Activated CD4-positive, alpha-beta T cell treated with anti-CD3 and anti-CD28 coated beads for 36 hours (primary cell): ENCODE data around the gene XYLT2. TPM values are rescaled to one million over a fixed set of nuclear protein-coding genes. Genes with fewer than 3 reads are reported as not detected.
"Not testable (repeated sequence)": the region's sequence is repeated elsewhere in the genome, so short reads cannot be mapped to it uniquely, and the experiment has no call there.

Experiments used
- ATAC-seq: fragments of 200-7000 bp; cut with Tn5 transposase; one replicate; pipeline ENCODE4 v1.10.0; 2021; ENCODE audit warnings: mild to moderate bottlenecking, moderate library complexity
- CTCF ChIA-PET: fragments of 350-600 bp; sonication (Branson Sonifier 250); formaldehyde crosslinking; loops from one replicate; lab custom pipeline; 2021; ENCODE audit warnings: antibody characterized with exemption; lab: Charles Lee
- POLR2A ChIA-PET: fragments of 350-600 bp; sonication (Branson Sonifier 250); formaldehyde crosslinking; loops from one replicate; lab custom pipeline; 2021; ENCODE audit warnings: antibody characterized with exemption, inconsistent platforms; lab: Charles Lee
- DNase-seq: peaks from one replicate; pipeline ENCODE4 v3.0.0-alpha.2; 2020
- H3K27ac Mint-ChIP-seq: one replicate; pipeline ENCODE4 v1.8.0; 2021; ENCODE audit warnings: mixed read lengths
- H3K27me3 Mint-ChIP-seq: one replicate; pipeline ENCODE4 v1.8.0; 2021; ENCODE audit warnings: mixed read lengths
- H3K36me3 Mint-ChIP-seq: one replicate; pipeline ENCODE4 v1.8.0; 2021; ENCODE audit warnings: low read depth, mixed read lengths
- H3K4me1 Mint-ChIP-seq: one replicate; pipeline ENCODE4 v1.8.0; 2021; ENCODE audit warnings: mixed read lengths
- H3K4me3 Mint-ChIP-seq: one replicate; pipeline ENCODE4 v1.8.0; 2021; ENCODE audit warnings: mild to moderate bottlenecking, moderate library complexity, mixed read lengths
- H3K9me3 Mint-ChIP-seq: one replicate; pipeline ENCODE4 v1.8.0; 2021; ENCODE audit warnings: low read depth, mixed read lengths
- intact Hi-C, 2 experiments: fragments of 100-400 bp; cut with DNase I in 1 of 2; cut with micrococcal nuclease in 1 of 2; formaldehyde crosslinking; loops; one replicate each; pipeline versions ENCODE4 v1.14.2 to v1.15.1; 2022 to 2024; cut with DNase I, micrococcal nuclease
- total RNA-seq, 2 experiments: library from RNA; stranded (reverse); gene quantifications; one replicate each; pipeline ENCODE4 v1.2.3, GENCODE V29; 2021

XYLT2 gene
- total RNA-seq, 2 experiments from 2014 or later = 29.8 to 30.4 TPM

GRCh38 chr17:50308666-50309065, 37.3 kb upstream of the XYLT2 start:
- no peaks in the 10 kb centered on the region for H3K9me3 Mint-ChIP-seq
- no peaks in the 10 kb centered on the region for H3K36me3 Mint-ChIP-seq
- peaks cover 7% of the 10 kb centered on the region for H3K27me3 Mint-ChIP-seq
- intact Hi-C loops = no loop called here
- peak overlapping the region; percentile 4 for H3K27ac Mint-ChIP-seq
- no peak overlapping the region for H3K4me3 Mint-ChIP-seq
- DNase-seq (no peak), ATAC-seq (no peak)
- ChIA-PET CTCF (interaction anchor here (0.9 to 5.6 kb wide), 8 partner anchors 9 to 139 kb away, joined by 3 to 27 read pairs (median 3); partner anchors contain the start of gene COL1A1), POLR2A (interaction anchor here (1.2 kb wide), 1 partner anchor 25 kb away, joined by 3 read pairs; no protein-coding TSS in a partner anchor)
- peaks cover 37% of the 10 kb centered on the region for H3K4me1 Mint-ChIP-seq

GRCh38 chr17:50310455-50311111, 35.3 kb upstream of the XYLT2 start:
- intact Hi-C loops = loop anchor here (2.0 kb wide), 1 partner anchor 16 kb away; no protein-coding TSS in a partner anchor
- DNase-seq = no peak
- H3K4me3 Mint-ChIP-seq = no peak overlapping the region
- H3K4me1 Mint-ChIP-seq = peaks cover 35% of the 10 kb centered on the region
- no peak for ATAC-seq
- POLR2A ChIA-PET = no interaction called here
- H3K36me3 Mint-ChIP-seq = no peaks in the 10 kb centered on the region
- H3K9me3 Mint-ChIP-seq = no peaks in the 10 kb centered on the region
- CTCF ChIA-PET = interaction anchor here (1.0 to 1.4 kb wide), 2 partner anchors 10 to 13 kb away, joined by 3 to 4 read pairs; no protein-coding TSS in a partner anchor
- H3K27me3 Mint-ChIP-seq = peaks cover 9% of the 10 kb centered on the region
- H3K27ac Mint-ChIP-seq = peak overlapping the region; percentile 83

GRCh38 chr17:50311112-50311460, 34.8 kb upstream of the XYLT2 start:
- ChIA-PET POLR2A (no interaction called here), CTCF (interaction anchor here (0.8 to 1.4 kb wide), 3 partner anchors 10 to 13 kb away, joined by 3 to 4 read pairs (median 3); no protein-coding TSS in a partner anchor)
- H3K36me3 Mint-ChIP-seq = no peaks in the 10 kb centered on the region
- H3K4me1 Mint-ChIP-seq = peaks cover 35% of the 10 kb centered on the region
- DNase-seq = no peak
- peaks cover 9% of the 10 kb centered on the region for H3K27me3 Mint-ChIP-seq
- no peak overlapping the region for H3K4me3 Mint-ChIP-seq
- H3K27ac Mint-ChIP-seq = peak overlapping the region; percentile 83
- no peaks in the 10 kb centered on the region for H3K9me3 Mint-ChIP-seq
- peak; percentile 81 for ATAC-seq
- intact Hi-C loops = loop anchor here (2.0 kb wide), 1 partner anchor 16 kb away; no protein-coding TSS in a partner anchor

- Mint-ChIP-seq H3K27ac (peak overlapping the region; percentile 83), H3K36me3 (no peaks in the 10 kb centered on the region), H3K4me1 (peaks cover 32% of the 10 kb centered on the region), H3K9me3 (no peaks in the 10 kb centered on the region), H3K27me3 (peaks cover 6% of the 10 kb centered on the region), H3K4me3 (no peak overlapping the region)
- intact Hi-C loops = loop anchor here (2.0 kb wide), 1 partner anchor 15 kb away; no protein-coding TSS in a partner anchor
- CTCF ChIA-PET = interaction anchor here (0.8 to 1.4 kb wide), 4 partner anchors 9 to 51 kb away, joined by 3 to 4 read pairs (median 4); no protein-coding TSS in a partner anchor
- ATAC-seq = no peak
- POLR2A ChIA-PET = no interaction called here
- DNase-seq = no peak
Observed at GRCh38 chr17:50311483-50311882, 34.4 kb upstream of the XYLT2 start.

- Mint-ChIP-seq H3K27me3 (peaks cover 6% of the 10 kb centered on the region), H3K27ac (no peak overlapping the region), H3K36me3 (no peaks in the 10 kb centered on the region), H3K4me1 (peaks cover 32% of the 10 kb centered on the region), H3K4me3 (no peak overlapping the region), H3K9me3 (no peaks in the 10 kb centered on the region)
- no peak for ATAC-seq
- ChIA-PET CTCF (interaction anchor here (0.6 to 1.2 kb wide), 4 partner anchors 15 to 56 kb away, joined by 3 to 5 read pairs (median 4); no protein-coding TSS in a partner anchor), POLR2A (interaction anchor here (0.6 kb wide), 1 partner anchor 12 kb away, joined by 8 read pairs; no protein-coding TSS in a partner anchor)
- DNase-seq = no peak
- intact Hi-C loops = no loop called here
Observed at GRCh38 chr17:50312308-50312707, 33.6 kb upstream of the XYLT2 start.

- Mint-ChIP-seq H3K4me3 (no peak overlapping the region), H3K36me3 (no peaks in the 10 kb centered on the region), H3K27me3 (peaks cover 6% of the 10 kb centered on the region), H3K9me3 (no peaks in the 10 kb centered on the region), H3K27ac (no peak overlapping the region), H3K4me1 (peaks cover 19% of the 10 kb centered on the region)
- ATAC-seq = no peak
- DNase-seq = no peak
- CTCF ChIA-PET = no interaction called here
- POLR2A ChIA-PET = no interaction called here
- intact Hi-C loops = no loop called here
Observed at GRCh38 chr17:50314456-50315011, 31.4 kb upstream of the XYLT2 start.

GRCh38 chr17:50316016-50316587, 29.8 kb upstream of the XYLT2 start:
- no peaks in the 10 kb centered on the region for H3K36me3 Mint-ChIP-seq
- peaks cover 6% of the 10 kb centered on the region for H3K27me3 Mint-ChIP-seq
- H3K9me3 Mint-ChIP-seq = no peaks in the 10 kb centered on the region
- DNase-seq = no peak
- H3K27ac Mint-ChIP-seq = no peak overlapping the region
- no peak for ATAC-seq
- H3K4me1 Mint-ChIP-seq = peaks cover 6% of the 10 kb centered on the region
- no peak overlapping the region for H3K4me3 Mint-ChIP-seq
- intact Hi-C loops = no loop called here
- CTCF ChIA-PET = interaction anchor here (0.8 to 1.2 kb wide), 5 partner anchors 25 to 147 kb away, joined by 3 to 6 read pairs (median 3); partner anchors contain the start of genes LRRC59 and TMEM92
- POLR2A ChIA-PET = no interaction called here

- DNase-seq, POLR2A ChIA-PET, ATAC-seq, intact Hi-C loops, H3K4me1 Mint-ChIP-seq, H3K27me3 Mint-ChIP-seq, H3K27ac Mint-ChIP-seq, H3K4me3 Mint-ChIP-seq, H3K36me3 Mint-ChIP-seq, H3K9me3 Mint-ChIP-seq: not testable (repeated sequence)
- CTCF ChIA-PET = interaction anchor here (0.8 to 1.2 kb wide), 4 partner anchors 25 to 147 kb away, joined by 3 to 6 read pairs (median 4); partner anchors contain the start of gene LRRC59
Observed at GRCh38 chr17:50316660-50317059, 29.3 kb upstream of the XYLT2 start.

GRCh38 chr17:50317121-50317520, 28.8 kb upstream of the XYLT2 start:
- DNase-seq (no peak), ATAC-seq (no peak)
- ChIA-PET POLR2A (interaction anchor here (0.6 kb wide), 1 partner anchor 230 kb away, joined by 4 read pairs; no protein-coding TSS in a partner anchor), CTCF (interaction anchor here (1.1 to 1.2 kb wide), 2 partner anchors 80 to 148 kb away, joined by 3 to 6 read pairs; partner anchors contain the start of gene LRRC59)
- no peak overlapping the region for H3K27ac Mint-ChIP-seq
- no peaks in the 10 kb centered on the region for H3K4me1 Mint-ChIP-seq
- intact Hi-C loops = no loop called here
- H3K4me3 Mint-ChIP-seq = no peak overlapping the region
- H3K9me3 Mint-ChIP-seq = no peaks in the 10 kb centered on the region
- peaks cover 6% of the 10 kb centered on the region for H3K27me3 Mint-ChIP-seq
- no peaks in the 10 kb centered on the region for H3K36me3 Mint-ChIP-seq

- Mint-ChIP-seq H3K4me1 (no peaks in the 10 kb centered on the region), H3K27me3 (peaks cover 2% of the 10 kb centered on the region), H3K36me3 (no peaks in the 10 kb centered on the region), H3K9me3 (no peaks in the 10 kb centered on the region), H3K4me3 (no peak overlapping the region), H3K27ac (no peak overlapping the region)
- CTCF ChIA-PET = interaction anchor here (0.6 to 1.3 kb wide), 3 partner anchors 9 to 665 kb away, joined by 3 to 5 read pairs (median 4); no protein-coding TSS in a partner anchor
- POLR2A ChIA-PET = no interaction called here
- DNase-seq (no peak), ATAC-seq (no peak)
- intact Hi-C loops = no loop called here
Observed at GRCh38 chr17:50318501-50319285, 27.2 kb upstream of the XYLT2 start.
